DMS53 (cell line): ENCODE results near the gene TMEM170B.

ENCODE experiments used
- DNase-seq: peaks from one replicate; lab custom pipeline; 2025; lab: John Stamatoyannopoulos, UW

The TMEM170B gene

GRCh38 chr6:11616200-11616611 is 78.7 kb downstream of the TMEM170B start:
- DNase-seq, result no peak

- DNase-seq, result peak; percentile 36
Measured at GRCh38 chr6:11618533-11618932, 81.0 kb downstream of the TMEM170B start.

GRCh38 chr6:11621119-11621518 is 83.6 kb downstream of the TMEM170B start:
- peak; percentile 85 for DNase-seq

GRCh38 chr6:11622156-11622555 is 84.6 kb downstream of the TMEM170B start:
- DNase-seq, result no peak

GRCh38 chr6:11623272-11623671 is 85.7 kb downstream of the TMEM170B start:
- DNase-seq, result no peak

- no peak for DNase-seq
Measured at GRCh38 chr6:11625302-11625701, 87.8 kb downstream of the TMEM170B start.

- DNase-seq, result no peak
Measured at GRCh38 chr6:11626356-11626755, 88.8 kb downstream of the TMEM170B start.

GRCh38 chr6:11628562-11628961 is 91.0 kb downstream of the TMEM170B start:
- DNase-seq, result no peak

- no peak for DNase-seq
Measured at GRCh38 chr6:11631008-11631407, 93.5 kb downstream of the TMEM170B start.

- no peak for DNase-seq
Measured at GRCh38 chr6:11631539-11631938, 94.0 kb downstream of the TMEM170B start.

GRCh38 chr6:11632231-11632630 is 94.7 kb downstream of the TMEM170B start:
- no peak for DNase-seq

- no peak for DNase-seq
Measured at GRCh38 chr6:11632795-11633511, 95.4 kb downstream of the TMEM170B start.
